Kidney capillary endothelial cell (primary cell): ENCODE results near the gene RFFL.

Experiments used
- DNase-seq: peaks from one replicate; pipeline ENCODE4 v3.0.0-alpha.2; 2018; ENCODE audit warnings: low spot score

RFFL gene

GRCh38 chr17:34974794-34975785 is 88.4 kb downstream of the RFFL start:
- DNase-seq: no peak

GRCh38 chr17:34974179-34974578 is 89.3 kb downstream of the RFFL start:
- DNase-seq: no peak

DNA sequence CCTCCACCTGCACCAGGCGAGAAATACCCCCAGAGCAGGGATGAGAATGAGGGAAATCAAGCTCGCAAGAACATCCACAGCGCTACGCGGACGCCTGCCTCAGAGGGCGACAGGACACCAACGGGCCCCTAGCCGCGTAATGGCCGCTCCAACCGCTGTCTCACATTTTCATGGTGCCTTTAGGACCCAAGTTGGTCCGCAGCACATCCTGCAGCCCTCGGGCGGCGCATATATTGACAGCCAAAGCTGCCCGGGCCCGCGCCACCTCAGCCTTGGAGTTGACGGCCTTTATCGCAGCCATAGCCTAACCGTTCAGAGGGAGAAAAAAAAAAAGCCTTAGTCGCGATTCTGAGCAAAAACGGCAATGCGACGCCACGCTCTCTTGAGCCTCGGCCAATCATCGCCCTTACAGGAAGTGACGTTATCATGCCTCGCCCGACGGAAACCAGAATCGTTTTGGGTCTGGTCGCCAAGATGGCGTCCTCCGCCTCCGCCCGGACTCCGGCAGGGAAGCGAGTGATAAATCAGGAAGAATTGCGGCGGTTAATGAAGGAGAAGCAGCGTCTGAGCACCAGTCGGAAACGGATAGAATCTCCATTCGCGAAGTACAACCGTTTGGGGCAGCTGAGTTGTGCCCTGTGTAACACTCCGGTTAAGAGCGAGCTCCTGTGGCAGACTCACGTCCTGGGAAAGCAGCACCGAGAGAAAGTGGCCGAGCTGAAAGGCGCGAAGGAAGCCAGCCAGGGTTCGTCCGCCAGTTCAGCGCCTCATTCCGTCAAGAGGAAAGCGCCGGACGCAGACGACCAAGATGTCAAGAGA is 102.2 kb downstream of the RFFL start, which contains the start of the genes CCT6B and ZNF830:
TSS of gene CCT6B (minus strand) at position 368 of the 819 bp plus-strand sequence. CDS start at position 301, 67 bp downstream.
TSS of gene ZNF830 (plus strand) at position 448 of the 819 bp plus-strand sequence. CDS start at position 475, 27 bp downstream.
- peak; percentile 89 for DNase-seq

GRCh38 chr17:34958438-34958837 is 105.1 kb downstream of the RFFL start:
- DNase-seq: no peak
